Endothelial cell of umbilical vein (primary cell): ENCODE results near the gene SEC62. TPM values are rescaled to one million over a fixed set of nuclear protein-coding genes. Genes with fewer than 3 reads are reported as not detected.

ENCODE experiments used
- BruUV-seq: library from RNA; stranded (reverse); fragments of 400-500 nt; replicated peaks from 2 replicates; lab custom pipeline; 2021; lab: Mats Ljungman, UMichigan
- CTCF ChIA-PET: fragments of 300-600, 350-600 bp; sonication (Branson Sonifier 250); formaldehyde crosslinking; loops from one replicate; lab custom pipeline; 2021; ENCODE audit warnings: antibody characterized with exemption, inconsistent platforms; lab: Charles Lee
- POLR2A ChIA-PET: fragments of 300-600, 350-600 bp; sonication (Branson Sonifier 250); formaldehyde crosslinking; loops from one replicate; lab custom pipeline; 2021; ENCODE audit warnings: antibody characterized with exemption, inconsistent platforms; lab: Charles Lee
- DNase-seq: peaks from one replicate; pipeline ENCODE4 v3.0.0-alpha.2; 2011; ENCODE audit warnings: low read depth, low spot score
- FAIRE-seq: peaks from 2 replicates; lab custom pipeline; 2011; peaks lifted over from hg19 to GRCh38; lab: Jason Lieb, UNC
- H2AFZ ChIP-seq: 2 replicates; pipeline ENCODE4 v1.6.0; 2012; ENCODE audit warnings: low read depth, low read length, control low read depth, inconsistent platforms
- H3K27ac ChIP-seq: 2 replicates; pipeline ENCODE4 v1.5.1; 2011; ENCODE audit warnings: low read depth, mild to moderate bottlenecking, control low read depth, low read length, moderate library complexity; ENCODE audit not compliant: insufficient read depth
- H3K27me3 ChIP-seq, 2 experiments: 2 replicates each; pipeline versions ENCODE4 v1.6.0 to v1.6.1; 2011; ENCODE audit warnings: low read length in 2 of 2, mixed read lengths in 1 of 2; ENCODE audit not compliant: control insufficient read depth in 2 of 2, insufficient read depth in 2 of 2
- H3K36me3 ChIP-seq, 2 experiments: 2 replicates in 1 of 2; 3 replicates in 1 of 2; pipeline ENCODE4 v1.5.1; 2011; ENCODE audit warnings: low read length in 2 of 2, mild to moderate bottlenecking in 1 of 2, moderate library complexity in 1 of 2; ENCODE audit not compliant: control insufficient read depth in 2 of 2, insufficient read depth in 2 of 2; ENCODE audit errors: extremely low read depth in 1 of 2
- H3K4me1 ChIP-seq: 3 replicates; pipeline ENCODE4 v1.5.1; 2011; ENCODE audit warnings: mild to moderate bottlenecking, low read length; ENCODE audit not compliant: control insufficient read depth, insufficient read depth; ENCODE audit errors: extremely low read depth
- H3K4me2 ChIP-seq: 2 replicates; pipeline ENCODE4 v1.6.1; 2011; ENCODE audit warnings: low read length, control low read depth, mixed read lengths; ENCODE audit not compliant: insufficient read depth
- H3K4me3 ChIP-seq, 3 experiments: fragments of 200-600 bp in 1 of 3; sonication (generic), shearing (Covaris generic) in 1 of 3; replicated peaks in 1 of 3; 2 replicates each; pipeline ENCODE4 v1.5.1; 2011 to 2016; ENCODE audit warnings: control low read depth in 3 of 3, low read length in 3 of 3, mild to moderate bottlenecking in 2 of 3, inconsistent platforms in 1 of 3, low read depth in 1 of 3, moderate library complexity in 1 of 3; ENCODE audit not compliant: insufficient read depth in 1 of 3
- H3K79me2 ChIP-seq: 2 replicates; pipeline ENCODE4 v1.6.0; 2012; ENCODE audit warnings: low read length, inconsistent platforms; ENCODE audit not compliant: control insufficient read depth, insufficient read depth
- H3K9ac ChIP-seq: replicated peaks from 2 replicates; pipeline ENCODE3; 2011; ENCODE audit warnings: low read length, control low read depth; ENCODE audit not compliant: insufficient read depth; ENCODE audit errors: extremely low read depth
- H3K9me1 ChIP-seq: replicated peaks from 3 replicates; pipeline ENCODE4 v1.6.0; 2011; ENCODE audit warnings: mild to moderate bottlenecking, low read length; ENCODE audit not compliant: control insufficient read depth, insufficient read depth; ENCODE audit errors: extremely low read depth
- H3K9me3 ChIP-seq: replicated peaks from 2 replicates; pipeline ENCODE4 v1.5.1; 2012; ENCODE audit warnings: low read length, inconsistent platforms; ENCODE audit not compliant: control insufficient read depth, insufficient read depth
- H4K20me1 ChIP-seq: replicated peaks from 2 replicates; pipeline ENCODE3; 2011; ENCODE audit warnings: mild to moderate bottlenecking, low read length; ENCODE audit not compliant: control insufficient read depth, insufficient read depth; ENCODE audit errors: extremely low read depth
- EZH2 ChIP-seq: IDR thresholded peaks from 2 replicates; pipeline ENCODE4 v1.6.1; 2012; ENCODE audit warnings: borderline replicate concordance, low read depth, mild to moderate bottlenecking, moderate library complexity, low read length, inconsistent platforms; ENCODE audit not compliant: severe bottlenecking
- FOS ChIP-seq: IDR thresholded peaks from 2 replicates; pipeline ENCODE4 v1.6.1; 2011; ENCODE audit warnings: mild to moderate bottlenecking, low read length, moderate library complexity, borderline replicate concordance; ENCODE audit not compliant: insufficient read depth
- GATA2 ChIP-seq: IDR thresholded peaks from 2 replicates; pipeline ENCODE4 v1.7.0; 2011; ENCODE audit warnings: low read depth, mild to moderate bottlenecking, moderate library complexity, mixed read lengths, low read length; ENCODE audit not compliant: insufficient read length, insufficient read depth
- JUN ChIP-seq: IDR thresholded peaks from 2 replicates; pipeline ENCODE4 v1.6.1; 2011; ENCODE audit warnings: borderline replicate concordance, low read depth; ENCODE audit not compliant: insufficient read length, insufficient read depth
- MYC ChIP-seq: IDR thresholded peaks from one replicate; pipeline ENCODE4 v1.6.1; 2011; ENCODE audit warnings: mild to moderate bottlenecking, low read depth, low read length
- POLR2A ChIP-seq: IDR thresholded peaks from 2 replicates; pipeline ENCODE4 v1.6.1; 2012; ENCODE audit warnings: low read depth, mild to moderate bottlenecking, control low read depth, low read length
- POLR2AphosphoS5 ChIP-seq: IDR thresholded peaks from 2 replicates; pipeline ENCODE4 v1.6.1; 2012; ENCODE audit warnings: low read depth, mild to moderate bottlenecking, control low read depth, low read length, moderate library complexity; ENCODE audit not compliant: insufficient read depth
- dilution Hi-C: fragments of 300-500 bp; cut with MboI; formaldehyde crosslinking; loops from one replicate; pipeline ENCODE4 v1.15.0; 2019; ENCODE audit warnings: low sequenced_read_pairs; ENCODE audit not compliant: extremely low pct_ligation_motif_present
- intact Hi-C: fragments of 100-400 bp; cut with micrococcal nuclease; formaldehyde crosslinking; loops from one replicate; pipeline ENCODE4 v1.10.0; 2022
- polyA plus RNA-seq, 4 experiments: library from polyadenylated mRNA; depleted of rRNA in 3 of 4; stranded (reverse) in 3 of 4; unstranded in 1 of 4; fragments of >200 nt; gene quantifications; 2 replicates each; pipeline versions ENCODE4 v1.2.1 to v1.2.3, GENCODE V29; 2011 to 2012; ENCODE audit warnings: missing spikeins in 1 of 4
- total RNA-seq: library from RNA; stranded (reverse); gene quantifications from 2 replicates; pipeline ENCODE4 v1.2.3, GENCODE V29; 2021
- TF ChIP-seq, protein P1 (sequence below): IDR thresholded peaks from 2 replicates; pipeline ENCODE4 v1.6.1; 2011; ENCODE audit not compliant: insufficient read depth, insufficient read length
- TF ChIP-seq, protein P2 (sequence below), 2 donors: IDR thresholded peaks; 1 replicate in 1 of 2; 2 replicates in 1 of 2; pipeline ENCODE4 v1.5.1; 2011; ENCODE audit warnings: low read length in 2 of 2, mild to moderate bottlenecking in 2 of 2, moderate library complexity in 2 of 2, control low read depth in 1 of 2, inconsistent platforms in 1 of 2, low read depth in 1 of 2; ENCODE audit not compliant: insufficient read depth in 1 of 2; ENCODE audit errors: extremely low read depth in 1 of 2

Gene SEC62
- total and polyA plus RNA-seq, 2 donors (not counting 3 experiments of a cell fraction or from before 2014, with no cell fraction given), result 90.7 to 90.8 TPM

DNA sequence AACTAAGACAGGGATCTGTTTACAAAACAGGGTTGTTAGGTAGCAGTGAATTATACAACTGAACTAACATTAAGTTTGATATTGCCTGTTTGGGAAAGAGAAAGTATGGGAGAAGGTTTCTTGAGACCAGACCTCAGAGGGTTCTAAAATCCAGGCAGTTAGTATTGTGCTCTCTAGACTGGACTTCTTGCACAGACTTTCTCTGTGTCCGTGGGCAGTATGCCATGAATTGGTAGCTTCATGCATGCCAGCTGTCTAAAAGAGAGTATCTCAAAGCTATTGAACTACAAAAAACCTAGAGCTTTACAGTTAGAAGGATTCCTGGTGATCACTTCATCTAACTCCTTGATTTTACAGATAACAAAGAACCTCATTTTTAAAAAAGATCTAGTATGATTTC is 42.8 kb upstream of the SEC62 start:
- Histone ChIP-seq H3K9ac (no peak overlapping the region), H3K79me2 (no peaks in the 10 kb centered on the region), H3K9me3 (no peaks in the 10 kb centered on the region), H2AFZ (no peak overlapping the region), H3K36me3 (no peaks in the 10 kb centered on the region), H3K9me1 (no peaks in the 10 kb centered on the region), H3K27me3 (peaks cover 6 to 9% of the 10 kb centered on the region in 2 experiments), H3K4me1 (no peaks in the 10 kb centered on the region), H4K20me1 (no peaks in the 10 kb centered on the region), H3K4me2 (no peak overlapping the region), H3K27ac (no peak overlapping the region), H3K4me3 (no peak overlapping the region)
- POLR2A ChIA-PET, result no interaction called here
- BruUV-seq, result no TSS peak
- no peak for FAIRE-seq
- intact Hi-C loops, result no loop called here
- TF ChIP-seq FOS, result no peak
- no peak for TF ChIP-seq MYC
- no peak for TF ChIP-seq POLR2A
- TF ChIP-seq, protein P1, sequence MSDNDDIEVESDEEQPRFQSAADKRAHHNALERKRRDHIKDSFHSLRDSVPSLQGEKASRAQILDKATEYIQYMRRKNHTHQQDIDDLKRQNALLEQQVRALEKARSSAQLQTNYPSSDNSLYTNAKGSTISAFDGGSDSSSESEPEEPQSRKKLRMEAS, result no peak
- no peak for TF ChIP-seq POLR2AphosphoS5
- no peak for TF ChIP-seq GATA2
- TF ChIP-seq, protein P2, sequence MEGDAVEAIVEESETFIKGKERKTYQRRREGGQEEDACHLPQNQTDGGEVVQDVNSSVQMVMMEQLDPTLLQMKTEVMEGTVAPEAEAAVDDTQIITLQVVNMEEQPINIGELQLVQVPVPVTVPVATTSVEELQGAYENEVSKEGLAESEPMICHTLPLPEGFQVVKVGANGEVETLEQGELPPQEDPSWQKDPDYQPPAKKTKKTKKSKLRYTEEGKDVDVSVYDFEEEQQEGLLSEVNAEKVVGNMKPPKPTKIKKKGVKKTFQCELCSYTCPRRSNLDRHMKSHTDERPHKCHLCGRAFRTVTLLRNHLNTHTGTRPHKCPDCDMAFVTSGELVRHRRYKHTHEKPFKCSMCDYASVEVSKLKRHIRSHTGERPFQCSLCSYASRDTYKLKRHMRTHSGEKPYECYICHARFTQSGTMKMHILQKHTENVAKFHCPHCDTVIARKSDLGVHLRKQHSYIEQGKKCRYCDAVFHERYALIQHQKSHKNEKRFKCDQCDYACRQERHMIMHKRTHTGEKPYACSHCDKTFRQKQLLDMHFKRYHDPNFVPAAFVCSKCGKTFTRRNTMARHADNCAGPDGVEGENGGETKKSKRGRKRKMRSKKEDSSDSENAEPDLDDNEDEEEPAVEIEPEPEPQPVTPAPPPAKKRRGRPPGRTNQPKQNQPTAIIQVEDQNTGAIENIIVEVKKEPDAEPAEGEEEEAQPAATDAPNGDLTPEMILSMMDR (IDR thresholded peaks at IDR 0.05; ENCODE audit: extremely low read depth in 1 of 2, insufficient read depth in 1 of 2, low read depth in 1 of 2, low read length in 2 of 2), result no peak
- TF ChIP-seq EZH2, result no peak
- no peak for TF ChIP-seq JUN
- DNase-seq, result no peak
- CTCF ChIA-PET, result interaction anchor here (1.1 kb wide), 1 partner anchor 10 kb away, joined by 3 read pairs; no protein-coding TSS in a partner anchor
- dilution Hi-C loops, result no loop called here
